WTC11 (cell line): Measurements from ENCODE around the gene RPN2. TPM values are rescaled to one million over a fixed set of nuclear protein-coding genes. Genes with fewer than 3 reads are reported as not detected.

Experiments used
- ATAC-seq: fragments of 200-7000 bp; cut with Tn5 transposase; 2 replicates; pipeline ENCODE4 v1.10.0; 2021; ENCODE audit warnings: mild to moderate bottlenecking, moderate library complexity
- CTCF ChIA-PET: fragments of 300-600 bp; sonication (Branson Sonifier 250); formaldehyde crosslinking; loops from one replicate; lab custom pipeline; 2021; ENCODE audit warnings: antibody characterized with exemption; lab: Charles Lee
- POLR2A ChIA-PET: fragments of 350-600 bp; sonication (Branson Sonifier 250); formaldehyde crosslinking; loops from one replicate; lab custom pipeline; 2021; ENCODE audit warnings: antibody characterized with exemption; lab: Charles Lee
- DNase-seq: peaks from one replicate; pipeline ENCODE4 v3.0.0; 2021; ENCODE audit warnings: low spot score
- H3K27ac Mint-ChIP-seq: 2 replicates; pipeline ENCODE4 v1.8.0; 2021; ENCODE audit warnings: mixed read lengths
- H3K27me3 Mint-ChIP-seq: 2 replicates; pipeline ENCODE4 v1.8.0; 2021; ENCODE audit warnings: low read depth, mild to moderate bottlenecking, moderate library complexity, mixed read lengths
- H3K36me3 Mint-ChIP-seq: 2 replicates; pipeline ENCODE4 v1.8.0; 2021; ENCODE audit warnings: mixed read lengths
- H3K4me1 Mint-ChIP-seq: 2 replicates; pipeline ENCODE4 v1.8.0; 2022; ENCODE audit warnings: mixed read lengths
- H3K4me3 Mint-ChIP-seq: 2 replicates; pipeline ENCODE4 v1.8.0; 2021; ENCODE audit warnings: mild to moderate bottlenecking, moderate library complexity, mixed read lengths
- H3K9me3 Mint-ChIP-seq: 2 replicates; pipeline ENCODE4 v1.8.0; 2021; ENCODE audit warnings: mixed read lengths
- ATF1 ChIP-seq: sonication (generic); formaldehyde crosslinking; IDR thresholded peaks from 2 replicates; pipeline ENCODE4 v1.8.1; 2023; ENCODE audit warnings: mild to moderate bottlenecking, moderate library complexity, missing genetic modification reagents
- ATF3 ChIP-seq: sonication (generic); formaldehyde crosslinking; conservative IDR thresholded peaks from 2 replicates; pipeline ENCODE4 v1.8.1; 2022; ENCODE audit warnings: mild to moderate bottlenecking, missing genetic modification reagents
- ATF6 ChIP-seq: sonication (generic); formaldehyde crosslinking; IDR thresholded peaks from 2 replicates; pipeline ENCODE4 v1.8.1; 2023; ENCODE audit warnings: mild to moderate bottlenecking, missing genetic modification reagents
- CBFB ChIP-seq: sonication (generic); formaldehyde crosslinking; IDR thresholded peaks from 2 replicates; pipeline ENCODE4 v1.8.1; 2022; ENCODE audit warnings: mild to moderate bottlenecking, low read depth, missing genetic modification reagents
- CTCF ChIP-seq: fragments of 200-600 bp; IDR thresholded peaks from 2 replicates; pipeline ENCODE4 v1.8.0; 2022; ENCODE audit warnings: antibody characterized with exemption
- E2F5 ChIP-seq: sonication (generic); formaldehyde crosslinking; IDR thresholded peaks from 2 replicates; pipeline ENCODE4 v1.8.1; 2022; ENCODE audit warnings: mild to moderate bottlenecking, moderate library complexity, missing genetic modification reagents
- EMX1 ChIP-seq: fragments of 250-450 bp; sonication (Bioruptor Pico); IDR thresholded peaks from 2 replicates; pipeline ENCODE4 v1.8.0; 2021; ENCODE audit warnings: mild to moderate bottlenecking
- GTF2I ChIP-seq: fragments of 250-450 bp; sonication (Bioruptor Pico); conservative IDR thresholded peaks from 2 replicates; pipeline ENCODE4 v1.4.0; 2021; ENCODE audit warnings: mild to moderate bottlenecking
- NR1H2 ChIP-seq: sonication (generic); formaldehyde crosslinking; IDR thresholded peaks from 2 replicates; pipeline ENCODE4 v1.9.0; 2021; ENCODE audit warnings: mild to moderate bottlenecking, moderate library complexity, missing genetic modification reagents
- SMAD4 ChIP-seq: sonication (generic); formaldehyde crosslinking; IDR thresholded peaks from 2 replicates; pipeline ENCODE4 v1.8.0; 2022; ENCODE audit warnings: mild to moderate bottlenecking, missing genetic modification reagents
- TCF7 ChIP-seq: sonication (generic); formaldehyde crosslinking; IDR thresholded peaks from 2 replicates; pipeline ENCODE4 v1.8.0; 2022; ENCODE audit warnings: mild to moderate bottlenecking, low read depth, missing genetic modification reagents, moderate library complexity
- ZMAT4 ChIP-seq: fragments of 250-450 bp; sonication (Bioruptor Pico); IDR thresholded peaks from 2 replicates; pipeline ENCODE4 v1.9.0; 2021; ENCODE audit warnings: mild to moderate bottlenecking
- ZNF121 ChIP-seq: sonication (generic); formaldehyde crosslinking; IDR thresholded peaks from 2 replicates; pipeline ENCODE4 v1.8.0; 2023; ENCODE audit warnings: missing genetic modification reagents
- ZNF317 ChIP-seq: sonication (generic); formaldehyde crosslinking; IDR thresholded peaks from 2 replicates; pipeline ENCODE4 v1.8.1; 2023; ENCODE audit warnings: low read depth, mild to moderate bottlenecking, moderate library complexity, missing genetic modification reagents, borderline replicate concordance
- ZNF671 ChIP-seq: fragments of 250-450 bp; sonication (Bioruptor Pico); IDR thresholded peaks from 2 replicates; pipeline ENCODE4 v1.8.0; 2021; ENCODE audit warnings: mild to moderate bottlenecking
- total RNA-seq: library from RNA; stranded (reverse); gene quantifications from 3 replicates; pipeline ENCODE4 v1.2.3, GENCODE V29; 2021
- TF ChIP-seq, protein P1 (sequence below): sonication (generic); formaldehyde crosslinking; IDR thresholded peaks from 2 replicates; pipeline ENCODE4 v1.8.0; 2022; ENCODE audit warnings: missing genetic modification reagents
- TF ChIP-seq, protein P2 (sequence below): sonication (generic); formaldehyde crosslinking; IDR thresholded peaks from 2 replicates; pipeline ENCODE4 v1.8.1; 2022; ENCODE audit warnings: low read depth, mild to moderate bottlenecking, moderate library complexity, missing genetic modification reagents, borderline replicate concordance
- TF ChIP-seq, protein P3 (sequence below): fragments of 250-450 bp; sonication (Bioruptor Pico); IDR thresholded peaks from 2 replicates; pipeline ENCODE4 v2.1.2; 2022; ENCODE audit warnings: mild to moderate bottlenecking, moderate library complexity

The RPN2 gene
- total RNA-seq, 1 experiment from 2014 or later: 205 TPM

GRCh38 chr20:37274851-37275524 is 95.9 kb downstream of the RPN2 start (continued):
- TF ChIP-seq, protein P1, sequence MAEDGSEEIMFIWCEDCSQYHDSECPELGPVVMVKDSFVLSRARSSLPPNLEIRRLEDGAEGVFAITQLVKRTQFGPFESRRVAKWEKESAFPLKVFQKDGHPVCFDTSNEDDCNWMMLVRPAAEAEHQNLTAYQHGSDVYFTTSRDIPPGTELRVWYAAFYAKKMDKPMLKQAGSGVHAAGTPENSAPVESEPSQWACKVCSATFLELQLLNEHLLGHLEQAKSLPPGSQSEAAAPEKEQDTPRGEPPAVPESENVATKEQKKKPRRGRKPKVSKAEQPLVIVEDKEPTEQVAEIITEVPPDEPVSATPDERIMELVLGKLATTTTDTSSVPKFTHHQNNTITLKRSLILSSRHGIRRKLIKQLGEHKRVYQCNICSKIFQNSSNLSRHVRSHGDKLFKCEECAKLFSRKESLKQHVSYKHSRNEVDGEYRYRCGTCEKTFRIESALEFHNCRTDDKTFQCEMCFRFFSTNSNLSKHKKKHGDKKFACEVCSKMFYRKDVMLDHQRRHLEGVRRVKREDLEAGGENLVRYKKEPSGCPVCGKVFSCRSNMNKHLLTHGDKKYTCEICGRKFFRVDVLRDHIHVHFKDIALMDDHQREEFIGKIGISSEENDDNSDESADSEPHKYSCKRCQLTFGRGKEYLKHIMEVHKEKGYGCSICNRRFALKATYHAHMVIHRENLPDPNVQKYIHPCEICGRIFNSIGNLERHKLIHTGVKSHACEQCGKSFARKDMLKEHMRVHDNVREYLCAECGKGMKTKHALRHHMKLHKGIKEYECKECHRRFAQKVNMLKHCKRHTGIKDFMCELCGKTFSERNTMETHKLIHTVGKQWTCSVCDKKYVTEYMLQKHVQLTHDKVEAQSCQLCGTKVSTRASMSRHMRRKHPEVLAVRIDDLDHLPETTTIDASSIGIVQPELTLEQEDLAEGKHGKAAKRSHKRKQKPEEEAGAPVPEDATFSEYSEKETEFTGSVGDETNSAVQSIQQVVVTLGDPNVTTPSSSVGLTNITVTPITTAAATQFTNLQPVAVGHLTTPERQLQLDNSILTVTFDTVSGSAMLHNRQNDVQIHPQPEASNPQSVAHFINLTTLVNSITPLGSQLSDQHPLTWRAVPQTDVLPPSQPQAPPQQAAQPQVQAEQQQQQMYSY: no peak
- TF ChIP-seq CTCF (no peak), ZMAT4 (CRISPR knock-in tag) (no peak)

DNA sequence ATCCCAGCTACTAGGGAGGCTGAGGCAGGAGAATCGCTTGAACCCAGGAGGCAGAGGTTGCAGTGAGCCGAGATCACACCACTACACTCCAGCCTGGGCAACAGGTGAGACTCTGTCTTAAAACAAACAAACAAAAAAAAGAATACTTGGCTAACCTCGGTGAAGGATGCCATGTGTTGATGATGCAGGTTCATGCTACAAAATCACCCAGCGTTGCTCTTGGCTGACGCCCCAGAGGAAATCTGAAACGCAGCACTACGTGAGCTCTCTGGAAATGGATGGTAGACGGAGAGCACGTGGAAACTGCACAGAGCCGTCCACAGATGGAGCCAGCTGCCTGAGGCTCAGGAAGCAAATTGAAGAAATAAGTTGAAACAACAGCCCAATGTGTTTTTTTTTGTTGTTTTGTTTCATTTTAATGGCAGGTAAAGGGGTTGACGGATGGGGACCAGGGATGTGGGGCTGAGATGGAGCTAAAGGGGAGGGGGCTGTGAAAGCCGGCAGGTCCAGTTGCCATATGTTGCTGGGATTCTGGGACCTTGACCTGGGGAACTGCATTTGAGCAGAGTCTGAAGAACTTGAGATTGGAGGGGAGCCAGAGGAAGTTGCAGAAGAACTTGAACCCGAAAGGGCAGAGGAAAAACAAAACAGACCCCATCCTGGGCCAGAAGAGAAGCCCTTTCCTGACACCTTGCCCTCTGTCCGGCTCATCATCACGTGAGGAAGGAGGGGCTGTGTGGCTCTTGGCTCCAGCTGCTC is 97.5 kb downstream of the RPN2 start:
- no peaks in the 10 kb centered on the region; the same call in 1 of the 2 replicates for H3K27me3 Mint-ChIP-seq
- no peak overlapping the region for H3K4me3 Mint-ChIP-seq
- CTCF ChIA-PET: interaction anchor here (0.7 to 1.9 kb wide), 6 partner anchors 63 to 251 kb away, joined by 3 to 5 read pairs (median 4); partner anchors contain the start of gene BLCAP
- ATAC-seq: no peak; the same call in 1 of the 2 replicates
- H3K9me3 Mint-ChIP-seq: no peaks in the 10 kb centered on the region
- no peak for DNase-seq
- H3K4me1 Mint-ChIP-seq: peaks cover 20% of the 10 kb centered on the region
- no peak for TF ChIP-seq TCF7 (CRISPR knock-in tag)
- TF ChIP-seq, all 79 proteins: peak for 0
- POLR2A ChIA-PET: no interaction called here
- Mint-ChIP-seq H3K36me3 (no peaks in the 10 kb centered on the region), H3K27ac (no peak overlapping the region)

GRCh38 chr20:37277253-37277593 is 98.1 kb downstream of the RPN2 start:
- Mint-ChIP-seq H3K4me1 (peaks cover 20% of the 10 kb centered on the region), H3K27me3 (no peaks in the 10 kb centered on the region; the same call in 1 of the 2 replicates), H3K9me3 (no peaks in the 10 kb centered on the region), H3K27ac (no peak overlapping the region), H3K4me3 (no peak overlapping the region), H3K36me3 (no peaks in the 10 kb centered on the region)
- DNase-seq (no peak), ATAC-seq (no peak)
- CTCF ChIA-PET: interaction anchor here (0.7 to 1.9 kb wide), 6 partner anchors 63 to 119 kb away, joined by 3 to 5 read pairs (median 4); no protein-coding TSS in a partner anchor
- POLR2A ChIA-PET: no interaction called here
- TF ChIP-seq CBFB (no peak), ATF1 (CRISPR knock-in tag) (no peak), ATF6 (CRISPR knock-in tag) (no peak), ZNF121 (CRISPR knock-in tag) (no peak), NR1H2 (no peak), ZMAT4 (CRISPR knock-in tag) (no peak), E2F5 (no peak), ZNF317 (CRISPR knock-in tag) (no peak), EMX1 (CRISPR knock-in tag) (no peak), ZNF671 (no peak), GTF2I (CRISPR knock-in tag) (no peak), SMAD4 (no peak), ATF3 (no peak)
- TF ChIP-seq, protein P2, sequence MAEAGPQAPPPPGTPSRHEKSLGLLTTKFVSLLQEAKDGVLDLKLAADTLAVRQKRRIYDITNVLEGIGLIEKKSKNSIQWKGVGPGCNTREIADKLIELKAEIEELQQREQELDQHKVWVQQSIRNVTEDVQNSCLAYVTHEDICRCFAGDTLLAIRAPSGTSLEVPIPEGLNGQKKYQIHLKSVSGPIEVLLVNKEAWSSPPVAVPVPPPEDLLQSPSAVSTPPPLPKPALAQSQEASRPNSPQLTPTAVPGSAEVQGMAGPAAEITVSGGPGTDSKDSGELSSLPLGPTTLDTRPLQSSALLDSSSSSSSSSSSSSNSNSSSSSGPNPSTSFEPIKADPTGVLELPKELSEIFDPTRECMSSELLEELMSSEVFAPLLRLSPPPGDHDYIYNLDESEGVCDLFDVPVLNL (CRISPR knock-in tag): no peak
- TF ChIP-seq, protein P3, sequence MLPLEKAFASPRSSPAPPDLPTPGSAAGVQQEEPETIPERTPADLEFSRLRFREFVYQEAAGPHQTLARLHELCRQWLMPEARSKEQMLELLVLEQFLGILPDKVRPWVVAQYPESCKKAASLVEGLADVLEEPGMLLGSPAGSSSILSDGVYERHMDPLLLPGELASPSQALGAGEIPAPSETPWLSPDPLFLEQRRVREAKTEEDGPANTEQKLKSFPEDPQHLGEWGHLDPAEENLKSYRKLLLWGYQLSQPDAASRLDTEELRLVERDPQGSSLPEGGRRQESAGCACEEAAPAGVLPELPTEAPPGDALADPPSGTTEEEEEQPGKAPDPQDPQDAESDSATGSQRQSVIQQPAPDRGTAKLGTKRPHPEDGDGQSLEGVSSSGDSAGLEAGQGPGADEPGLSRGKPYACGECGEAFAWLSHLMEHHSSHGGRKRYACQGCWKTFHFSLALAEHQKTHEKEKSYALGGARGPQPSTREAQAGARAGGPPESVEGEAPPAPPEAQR (CRISPR knock-in tag): no peak
